Adrenal gland (tissue), 12 donors: Measurements from ENCODE around the gene GMDS. TPM values are rescaled to one million over a fixed set of nuclear protein-coding genes. Genes with fewer than 3 reads are reported as not detected.

Source experiments
- DNase-seq, 7 donors: peaks; one replicate each; pipeline ENCODE4 v3.0.0-alpha.2; 2019 to 2020
- H3K27ac ChIP-seq, 5 donors: fragments of 200-600 bp; sonication (generic) in 4 of 5; 1 replicate in 3 of 5; 2 replicates in 2 of 5; pipeline versions ENCODE4 v1.5.1 to v1.8.0; 2016 to 2020; ENCODE audit warnings: mild to moderate bottlenecking in 1 of 5
- H3K27me3 ChIP-seq: fragments of 200-600 bp; 2 replicates; pipeline ENCODE4 v1.8.0; 2021
- H3K36me3 ChIP-seq, 2 donors: fragments of 200-600 bp; replicated peaks in 1 of 2; 1 replicate in 1 of 2; 2 replicates in 1 of 2; pipeline versions ENCODE4 v1.5.1 to v1.8.0; 2018 to 2022
- H3K4me1 ChIP-seq, 2 donors: fragments of 200-600 bp; replicated peaks in 1 of 2; 1 replicate in 1 of 2; 2 replicates in 1 of 2; pipeline versions ENCODE4 v1.5.1 to v1.8.0; 2018 to 2021
- H3K4me3 ChIP-seq, 4 donors: fragments of 200-600 bp; sonication (generic) in 3 of 4; one replicate each; pipeline ENCODE4 v1.5.1; 2016 to 2018
- H3K9me3 ChIP-seq, 3 donors: fragments of 200-600 bp; sonication (generic) in 1 of 3; replicated peaks in 1 of 3; 1 replicate in 2 of 3; 2 replicates in 1 of 3; pipeline versions ENCODE4 v1.5.1 to v1.8.0; 2016 to 2021
- POLR2A ChIP-seq, 2 donors: fragments of 450-650 bp; IDR thresholded peaks; one replicate each; pipeline ENCODE4 v1.6.1; 2017; ENCODE audit warnings: antibody characterized with exemption in 2 of 2, mild to moderate bottlenecking in 2 of 2, moderate library complexity in 1 of 2
- WGBS, 4 donors: extraction: QIAGEN DNeasy Blood & Tissue Kit in 2 of 4; methylation state at CpG; one replicate each; pipeline versions ENCODE4 v1.1.5 to v1.1.7; 2013 to 2017; 5-methylcytosine and 5-hydroxymethylcytosine counted together
- intact Hi-C, 2 donors: fragments of 100-400 bp; cut with DNase I; formaldehyde crosslinking; loops; one replicate each; pipeline versions ENCODE4 v1.14.1 to v1.15.0; 2022 to 2023
- polyA plus RNA-seq, 3 donors: library from polyadenylated mRNA; stranded (reverse); fragments of 200-250 nt in 2 of 3; fragments of 350-450 nt in 1 of 3; fragmentation: Illumina TruSeq in 1 of 3; extraction: RNeasy Lipid Tissue Mini Kit (QIAGEN cat#74804) in 1 of 3; gene quantifications; one replicate each; pipeline ENCODE4 v1.2.3, GENCODE V29; 2013 to 2014
- total RNA-seq, 9 donors: library from RNA; depleted of rRNA in 4 of 9; stranded (reverse); fragments of >200 nt in 4 of 9; fragments of 120-200 nt in 1 of 9; fragmentation: NEBNext Ultra II Directional in 1 of 9; extraction: Animal tissue kit (Norgen Biotek cat#: 25700) in 1 of 9; gene quantifications; one replicate each; pipeline versions ENCODE4 v1.1.0 to v1.2.4, GENCODE V29; 2013 to 2023
- TF ChIP-seq, protein P1 (sequence below), 6 experiments: fragments of 450-650 bp in 4 of 6; fragments of 200-600 bp in 2 of 6; sonication (generic) in 1 of 6; IDR thresholded peaks; 1 replicate in 5 of 6; 2 replicates in 1 of 6; pipeline versions ENCODE4 v1.5.1 to v1.8.0; 2016 to 2021; ENCODE audit warnings: antibody characterized with exemption in 6 of 6, mild to moderate bottlenecking in 2 of 6, moderate library complexity in 1 of 6
- donor health status: healthy with polysubstance abuse.
- donor health status: Bipolar disorder and iron deficiency.
- donor health status: DM: yes; HTN: yes; CAD: no.
- donor health status: DM: no; HTN: no; CAD: no.
- donor health status: DM: no; HTN: no; CAD: no.
- donor health status: DM: yes; HTN: yes; CAD: no.

The GMDS gene
- total and polyA plus RNA-seq, 12 donors: 8.5 to 39.2 (median 15.2) TPM

DNA sequence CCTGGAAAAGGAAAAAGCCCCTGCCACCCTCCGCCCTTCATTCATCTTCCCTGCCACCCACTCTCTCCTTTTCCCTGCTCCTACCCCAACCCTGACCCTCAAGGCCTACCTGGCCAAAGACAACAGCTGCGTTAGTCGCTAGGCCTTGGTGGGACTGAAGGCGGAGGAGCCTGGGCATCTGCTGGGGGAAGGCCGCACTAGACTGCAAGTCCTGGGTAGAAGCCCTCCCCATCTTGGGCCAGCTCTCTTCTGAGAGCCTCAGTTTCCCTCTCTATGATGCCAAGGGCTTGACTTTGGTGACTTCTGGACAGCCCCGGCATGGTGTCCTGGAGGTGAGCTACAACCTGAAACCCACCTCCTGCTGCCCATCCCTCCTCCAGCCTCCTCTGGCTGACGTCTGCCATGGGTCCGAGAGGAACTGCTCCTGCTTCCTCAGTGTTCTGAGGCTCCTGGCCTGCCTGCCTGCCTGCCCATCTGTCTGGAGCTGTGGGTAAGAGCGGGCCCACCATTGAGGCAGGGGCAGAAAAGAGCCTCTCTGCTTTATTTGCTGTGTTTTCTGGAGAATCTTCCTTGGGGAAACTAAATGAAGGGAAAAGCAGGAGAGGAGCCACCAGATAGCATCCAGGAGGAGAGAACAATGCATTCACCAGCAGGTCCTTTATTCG is 643.2 kb downstream of the GMDS start:
- H3K27me3 ChIP-seq: peaks cover 72% of the 10 kb centered on the region
- WGBS, 4 donors: 85 to 91% (median 86%) methylated on average over 10 of the region's 10 CpGs
- H3K36me3 ChIP-seq: no peaks in the 10 kb centered on the region
- no peaks in the 10 kb centered on the region for H3K9me3 ChIP-seq
- no peak for DNase-seq
- H3K4me1 ChIP-seq: peaks cover 0 to 14% of the 10 kb centered on the region in 2 donors
- TF ChIP-seq, protein P1, sequence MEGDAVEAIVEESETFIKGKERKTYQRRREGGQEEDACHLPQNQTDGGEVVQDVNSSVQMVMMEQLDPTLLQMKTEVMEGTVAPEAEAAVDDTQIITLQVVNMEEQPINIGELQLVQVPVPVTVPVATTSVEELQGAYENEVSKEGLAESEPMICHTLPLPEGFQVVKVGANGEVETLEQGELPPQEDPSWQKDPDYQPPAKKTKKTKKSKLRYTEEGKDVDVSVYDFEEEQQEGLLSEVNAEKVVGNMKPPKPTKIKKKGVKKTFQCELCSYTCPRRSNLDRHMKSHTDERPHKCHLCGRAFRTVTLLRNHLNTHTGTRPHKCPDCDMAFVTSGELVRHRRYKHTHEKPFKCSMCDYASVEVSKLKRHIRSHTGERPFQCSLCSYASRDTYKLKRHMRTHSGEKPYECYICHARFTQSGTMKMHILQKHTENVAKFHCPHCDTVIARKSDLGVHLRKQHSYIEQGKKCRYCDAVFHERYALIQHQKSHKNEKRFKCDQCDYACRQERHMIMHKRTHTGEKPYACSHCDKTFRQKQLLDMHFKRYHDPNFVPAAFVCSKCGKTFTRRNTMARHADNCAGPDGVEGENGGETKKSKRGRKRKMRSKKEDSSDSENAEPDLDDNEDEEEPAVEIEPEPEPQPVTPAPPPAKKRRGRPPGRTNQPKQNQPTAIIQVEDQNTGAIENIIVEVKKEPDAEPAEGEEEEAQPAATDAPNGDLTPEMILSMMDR (IDR thresholded peaks at IDR 0.05): no peak
- no peak for TF ChIP-seq POLR2A (IDR thresholded peaks at IDR 0.05)
- no peak overlapping the region for H3K27ac ChIP-seq
- no peak overlapping the region for H3K4me3 ChIP-seq
- intact Hi-C loops: loop anchor here (5.0 to 10.0 kb wide), 4 partner anchors 83 to 595 kb away; no protein-coding TSS in a partner anchor

DNA sequence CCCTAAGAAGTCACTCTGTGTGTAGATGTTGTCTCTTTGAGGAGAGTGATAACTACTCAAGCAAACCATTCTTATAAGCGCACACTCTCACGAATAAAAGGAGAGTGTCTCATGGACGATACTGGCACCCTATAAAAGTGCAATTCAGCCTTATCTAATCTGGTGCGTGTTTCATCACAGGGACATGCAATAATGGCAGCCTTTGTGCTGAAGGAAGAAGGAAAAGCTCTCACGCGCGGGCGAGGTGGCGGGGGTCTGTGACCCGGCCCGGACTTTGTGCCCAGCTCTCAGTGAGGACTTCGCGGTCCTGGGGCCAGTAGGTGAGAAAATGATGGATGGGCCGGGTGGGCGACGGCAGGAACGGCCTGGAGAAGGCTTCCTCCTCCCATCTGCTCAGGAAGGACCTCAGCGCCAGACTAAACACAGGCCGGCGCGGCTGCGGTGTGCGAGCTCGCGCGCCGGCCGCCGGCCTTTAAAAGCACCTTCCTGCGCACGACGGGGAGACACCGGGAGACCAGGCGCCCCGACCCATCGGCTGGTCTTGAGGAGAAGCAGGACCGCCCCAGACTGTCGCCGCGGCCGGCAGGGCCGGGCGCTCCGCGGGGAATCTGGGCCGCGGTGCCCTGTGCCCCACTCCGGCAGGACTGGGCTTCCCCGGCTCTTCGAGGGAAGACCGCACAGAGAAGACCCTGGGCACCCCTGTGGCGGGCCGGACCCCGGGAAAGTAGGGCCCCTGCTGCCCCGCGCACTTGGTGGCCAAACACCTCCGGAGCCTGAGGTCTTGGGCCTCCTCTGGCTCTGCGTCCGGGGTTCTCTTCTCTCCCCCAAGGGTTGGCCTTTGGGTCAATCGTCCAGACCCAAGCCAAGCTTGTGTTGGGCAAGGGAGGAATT is 644.0 kb downstream of the GMDS start:
- Histone ChIP-seq H3K27me3 (peaks cover 67% of the 10 kb centered on the region), H3K9me3 (no peaks in the 10 kb centered on the region), H3K4me1 (peaks cover 0 to 14% of the 10 kb centered on the region in 2 donors), H3K27ac (no peak overlapping the region), H3K36me3 (no peaks in the 10 kb centered on the region), H3K4me3 (no peak overlapping the region)
- WGBS, 4 donors: 45 to 60% (median 53%) methylated on average over 32 to 60 of the region's 60 CpGs
- TF ChIP-seq, protein P1 (IDR thresholded peaks at IDR 0.05): no peak
- no peak for TF ChIP-seq POLR2A (IDR thresholded peaks at IDR 0.05)
- no peak for DNase-seq
- intact Hi-C loops: loop anchor here (5.0 to 10.0 kb wide), 4 partner anchors 83 to 596 kb away; no protein-coding TSS in a partner anchor

DNA sequence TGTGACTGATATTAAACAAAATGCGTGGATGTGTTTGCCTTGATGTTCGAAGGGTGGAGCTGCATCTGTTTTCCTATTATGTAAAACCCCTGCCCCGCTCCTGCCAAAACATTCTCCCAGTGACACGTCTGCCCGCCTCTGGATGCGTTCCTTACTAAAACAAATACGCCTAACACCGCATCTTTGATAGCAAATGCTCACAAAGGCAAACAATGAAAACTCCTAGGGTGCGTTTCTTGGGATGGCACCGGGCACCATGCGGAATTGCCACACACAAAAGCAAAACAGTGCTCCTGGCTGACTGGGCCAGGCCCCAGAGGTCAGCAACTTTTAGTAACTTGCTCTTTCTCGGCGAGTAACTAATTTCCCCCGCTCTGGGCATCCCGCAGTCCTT is 644.6 kb downstream of the GMDS start:
- H3K27me3 ChIP-seq: peaks cover 64% of the 10 kb centered on the region
- H3K36me3 ChIP-seq: no peaks in the 10 kb centered on the region
- no peak for DNase-seq
- intact Hi-C loops: loop anchor here (5.0 to 10.0 kb wide), 4 partner anchors 84 to 597 kb away; no protein-coding TSS in a partner anchor
- no peak overlapping the region for H3K27ac ChIP-seq
- H3K9me3 ChIP-seq: no peaks in the 10 kb centered on the region
- no peak for TF ChIP-seq POLR2A (IDR thresholded peaks at IDR 0.05)
- TF ChIP-seq, protein P1 (IDR thresholded peaks at IDR 0.05): no peak
- 72 to 92% (median 84%) methylated on average over 15 of the region's 15 CpGs for WGBS, 4 donors
- peaks cover 0 to 14% of the 10 kb centered on the region in 2 donors for H3K4me1 ChIP-seq
- H3K4me3 ChIP-seq: no peak overlapping the region
